T-helper 1 cell (primary cell): ENCODE results near the gene ATG16L2.
"Not testable (repeated sequence)": the region's sequence is repeated elsewhere in the genome, so short reads cannot be mapped to it uniquely, and the experiment has no call there.

Experiments
- DNase-seq, 5 donors: peaks; one replicate each; pipeline ENCODE4 v3.0.0-alpha.2; 2012 to 2020

Gene ATG16L2

GRCh38 chr11:72780296-72781062, 33.7 kb upstream of the ATG16L2 start:
- no peak for DNase-seq

GRCh38 chr11:72781063-72781312, 33.2 kb upstream of the ATG16L2 start:
- DNase-seq = no peak

DNA sequence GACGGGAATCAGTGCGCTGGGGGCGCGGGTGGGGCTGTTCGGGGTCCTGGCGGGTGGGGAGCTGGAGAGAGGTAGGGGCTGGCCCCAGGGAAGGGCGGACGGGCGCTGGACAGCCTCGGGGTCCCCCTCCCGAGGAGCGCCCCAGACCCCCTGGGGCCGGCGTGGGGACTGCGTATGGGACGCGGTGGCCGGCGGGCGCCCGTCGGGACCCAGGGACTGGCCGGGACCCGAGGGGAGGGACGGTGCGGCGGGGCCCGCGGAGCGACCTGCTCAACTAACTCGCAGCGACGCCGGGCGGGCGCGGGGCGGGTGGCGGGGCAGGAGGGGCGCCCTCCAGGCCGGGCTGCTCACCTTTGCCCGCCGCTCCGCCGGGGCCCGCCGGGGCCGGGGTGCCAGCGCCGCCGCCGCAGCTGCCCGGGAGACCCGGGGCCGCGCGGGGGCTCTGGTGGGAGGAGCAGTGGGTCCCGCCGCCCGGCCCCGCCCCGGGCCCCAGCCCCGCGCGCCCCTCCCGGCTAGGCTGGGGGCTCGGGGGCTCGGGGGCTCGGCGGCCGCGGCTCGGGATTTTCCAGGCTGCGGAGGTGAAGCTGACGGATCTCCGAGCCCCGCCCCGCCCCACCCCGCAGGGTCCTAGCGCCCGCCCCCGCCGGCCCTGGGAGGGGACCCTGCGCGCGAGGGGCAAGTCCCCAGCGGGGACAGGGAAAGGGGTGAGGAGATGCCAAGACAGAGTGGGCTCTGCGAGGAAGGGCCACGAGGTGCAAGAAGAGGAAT, 32.7 kb upstream of the ATG16L2 start:
- DNase-seq = peak; percentile 42 to 73 (median 60)

- DNase-seq = no peak
Measured at GRCh38 chr11:72782081-72782920, 31.9 kb upstream of the ATG16L2 start.

GRCh38 chr11:72783144-72783905, 30.9 kb upstream of the ATG16L2 start:
- no peak for DNase-seq

GRCh38 chr11:72784662-72785061, 29.5 kb upstream of the ATG16L2 start:
- no peak for DNase-seq

- no peak for DNase-seq
Measured at GRCh38 chr11:72786305-72787215, 27.7 kb upstream of the ATG16L2 start.

DNA sequence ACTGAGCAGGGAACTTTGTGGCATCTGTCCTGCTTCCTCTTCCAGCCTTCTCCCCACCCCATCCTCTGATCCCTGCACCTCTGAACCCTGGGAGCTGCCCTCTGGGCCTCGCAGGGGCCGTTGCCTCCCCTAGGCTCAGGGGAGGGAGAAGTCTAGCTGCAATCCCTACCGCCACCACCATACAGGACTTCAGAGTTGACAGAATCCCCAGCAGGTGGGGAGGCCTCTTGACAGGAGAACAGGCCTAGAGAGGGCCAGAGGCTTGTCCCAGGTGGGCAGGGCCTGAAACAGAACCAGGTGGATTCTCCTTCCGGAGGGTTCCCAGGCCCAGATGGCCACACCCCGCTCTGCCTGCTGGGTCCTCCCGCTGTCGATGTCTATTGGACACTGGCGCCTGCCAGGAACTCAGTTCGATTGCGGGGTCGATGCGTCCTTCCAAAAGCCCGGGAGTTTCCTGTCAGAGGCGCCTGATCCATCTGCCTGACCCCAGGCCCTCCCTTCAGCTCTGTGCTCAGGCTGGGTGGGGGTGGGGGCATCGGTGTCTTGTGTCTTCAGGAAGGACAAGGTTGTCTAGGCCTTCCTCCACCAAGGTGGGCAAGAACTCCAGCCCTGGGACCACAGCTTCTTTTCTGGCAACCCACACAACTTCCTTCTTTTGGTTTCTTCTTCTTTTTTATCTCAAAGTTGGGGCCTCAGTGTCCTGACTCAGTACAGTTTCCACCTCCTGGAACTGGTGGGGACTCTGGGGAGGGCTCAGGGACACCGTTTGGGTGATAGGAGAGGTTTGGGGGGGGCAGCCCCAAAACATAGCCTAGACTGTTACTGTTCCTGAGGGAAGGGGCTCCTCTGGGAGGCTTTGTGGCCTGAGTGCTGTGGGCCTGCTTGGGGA, 26.8 kb upstream of the ATG16L2 start:
- DNase-seq = no peak

- no peak for DNase-seq
Measured at GRCh38 chr11:72788241-72788640, 26.0 kb upstream of the ATG16L2 start.

GRCh38 chr11:72789493-72790131, 24.6 kb upstream of the ATG16L2 start:
- DNase-seq = no peak

GRCh38 chr11:72791228-72791627, 23.0 kb upstream of the ATG16L2 start:
- not testable (repeated sequence) for DNase-seq

- DNase-seq = no peak
Measured at GRCh38 chr11:72792437-72793021, 21.7 kb upstream of the ATG16L2 start.

DNA sequence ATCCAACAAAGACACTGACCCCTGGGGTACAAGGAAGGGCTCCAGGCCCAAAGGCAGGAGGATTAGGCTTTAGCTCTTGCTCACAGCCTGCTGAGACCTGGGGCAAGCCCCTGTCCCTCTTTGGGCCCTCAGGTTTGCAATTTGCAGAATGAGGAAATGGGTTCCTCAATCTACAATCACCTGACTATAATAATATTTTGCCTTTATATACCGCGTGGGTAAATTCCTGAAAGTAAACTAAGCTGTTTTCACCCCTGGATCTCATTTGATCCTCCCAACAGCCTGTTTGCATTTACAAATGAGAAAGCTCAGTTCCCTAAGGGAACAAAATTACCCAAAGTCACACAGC, 21.2 kb upstream of the ATG16L2 start:
- DNase-seq = no peak

- peak; percentile 86 to 96 (median 90) for DNase-seq
Measured at GRCh38 chr11:72793425-72794367, 20.5 kb upstream of the ATG16L2 start, which contains the start of gene STARD10. STARD10 (minus strand) TSS chr11:72794047; CDS start chr11:72781181, 12,866 bp downstream.

DNA sequence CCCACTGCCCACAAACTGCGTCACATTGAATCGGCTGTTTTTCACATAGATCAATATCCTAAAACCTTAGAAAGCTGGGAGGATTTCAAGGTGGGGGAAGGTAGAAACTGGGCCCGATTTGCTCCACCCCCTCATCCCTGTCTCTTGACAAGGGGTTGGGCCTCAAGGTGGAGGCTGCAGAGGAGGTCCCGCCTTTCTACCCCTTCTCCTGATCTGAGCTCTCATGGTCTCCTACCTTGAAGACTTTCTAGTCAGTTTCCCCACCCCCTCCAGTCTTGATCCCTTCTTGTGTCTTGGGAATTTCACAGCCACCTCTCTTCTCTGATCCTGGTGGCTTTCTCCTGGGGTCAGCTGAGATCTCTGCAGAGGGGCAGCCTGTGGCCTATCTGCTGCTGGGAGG, 15.8 kb upstream of the ATG16L2 start:
- no peak for DNase-seq

DNA sequence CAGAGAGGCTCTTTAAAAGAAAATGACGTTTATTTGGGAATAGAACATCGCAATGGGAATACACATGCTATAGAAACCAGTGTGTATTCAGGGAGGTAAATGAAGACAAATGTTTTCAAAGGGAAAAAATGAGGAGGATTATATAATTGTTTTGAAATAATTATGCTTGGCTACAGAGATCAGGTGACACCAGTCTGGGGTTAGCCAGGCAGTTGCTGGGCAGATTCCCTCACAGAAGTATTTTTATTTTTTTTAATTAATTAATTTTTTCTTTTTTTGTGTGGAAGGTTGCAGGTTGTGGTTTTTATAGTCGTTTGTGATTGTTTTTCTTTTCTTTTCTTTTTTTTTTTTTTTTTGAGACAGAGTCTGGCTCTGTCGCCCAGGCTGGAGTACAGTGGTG, 14.8 kb upstream of the ATG16L2 start:
- DNase-seq = no peak

DNA sequence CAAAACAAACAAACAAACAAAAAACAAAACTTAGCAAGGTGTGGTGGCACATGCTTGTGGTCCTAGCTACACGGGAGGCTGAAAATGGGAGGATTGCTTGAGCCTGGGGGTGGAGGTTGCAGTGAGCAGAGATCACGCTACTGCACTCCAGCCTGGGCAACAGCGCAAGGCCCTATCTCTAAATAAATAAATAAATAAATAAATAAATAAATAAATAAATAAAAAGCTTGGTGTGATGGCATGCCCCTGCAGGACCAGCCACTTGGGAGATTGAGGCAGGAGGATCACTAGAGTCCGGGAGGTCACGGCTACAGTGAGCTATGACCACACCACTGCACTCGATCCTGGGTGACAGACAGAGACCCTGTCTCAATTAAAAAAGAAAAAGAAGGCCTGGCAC, 11.4 kb upstream of the ATG16L2 start:
- DNase-seq = no peak

GRCh38 chr11:72805216-72805615, 9.0 kb upstream of the ATG16L2 start:
- no peak for DNase-seq
